Vagina (tissue), 2 donors: ENCODE measurements around the gene CAMK2B.

ENCODE experiments used
- POLR2A ChIP-seq, 2 donors: fragments of 450-650 bp; IDR thresholded peaks; one replicate each; pipeline ENCODE4 v1.6.1; 2017; ENCODE audit warnings: antibody characterized with exemption in 2 of 2, mild to moderate bottlenecking in 2 of 2, moderate library complexity in 2 of 2
- TF ChIP-seq, protein P1 (sequence below), 3 experiments: fragments of 450-650 bp in 2 of 3; fragments of 200-600 bp in 1 of 3; sonication (generic) in 1 of 3; IDR thresholded peaks; one replicate each; pipeline ENCODE4 v1.5.1; 2017 to 2019; ENCODE audit warnings: antibody characterized with exemption in 3 of 3, mild to moderate bottlenecking in 2 of 3, moderate library complexity in 2 of 3

DNA sequence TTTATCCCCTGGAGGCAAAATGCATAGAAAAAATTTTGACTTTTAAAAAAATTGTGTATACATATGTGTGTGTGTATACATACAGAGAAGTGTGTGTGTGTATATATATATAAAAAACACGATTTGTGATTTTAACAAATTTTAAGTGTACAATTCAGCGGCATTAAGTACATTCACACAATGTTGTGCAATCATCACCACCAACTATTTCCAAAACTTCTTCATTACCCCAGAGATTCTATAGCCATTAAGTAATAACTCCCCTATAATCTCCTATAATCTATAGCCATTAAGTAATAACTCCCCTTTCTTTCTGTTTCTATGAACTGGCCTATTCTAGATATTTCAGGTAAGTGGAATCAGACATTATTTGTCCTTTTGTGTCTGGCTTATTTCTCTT is 20.7 kb upstream of the CAMK2B start:
- TF ChIP-seq POLR2A (IDR thresholded peaks at IDR 0.05): no peak
- TF ChIP-seq, protein P1, sequence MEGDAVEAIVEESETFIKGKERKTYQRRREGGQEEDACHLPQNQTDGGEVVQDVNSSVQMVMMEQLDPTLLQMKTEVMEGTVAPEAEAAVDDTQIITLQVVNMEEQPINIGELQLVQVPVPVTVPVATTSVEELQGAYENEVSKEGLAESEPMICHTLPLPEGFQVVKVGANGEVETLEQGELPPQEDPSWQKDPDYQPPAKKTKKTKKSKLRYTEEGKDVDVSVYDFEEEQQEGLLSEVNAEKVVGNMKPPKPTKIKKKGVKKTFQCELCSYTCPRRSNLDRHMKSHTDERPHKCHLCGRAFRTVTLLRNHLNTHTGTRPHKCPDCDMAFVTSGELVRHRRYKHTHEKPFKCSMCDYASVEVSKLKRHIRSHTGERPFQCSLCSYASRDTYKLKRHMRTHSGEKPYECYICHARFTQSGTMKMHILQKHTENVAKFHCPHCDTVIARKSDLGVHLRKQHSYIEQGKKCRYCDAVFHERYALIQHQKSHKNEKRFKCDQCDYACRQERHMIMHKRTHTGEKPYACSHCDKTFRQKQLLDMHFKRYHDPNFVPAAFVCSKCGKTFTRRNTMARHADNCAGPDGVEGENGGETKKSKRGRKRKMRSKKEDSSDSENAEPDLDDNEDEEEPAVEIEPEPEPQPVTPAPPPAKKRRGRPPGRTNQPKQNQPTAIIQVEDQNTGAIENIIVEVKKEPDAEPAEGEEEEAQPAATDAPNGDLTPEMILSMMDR (IDR thresholded peaks at IDR 0.05): no peak
